HepG2 (cell line): ENCODE measurements around the gene MYADML2. TPM values are rescaled to one million over a fixed set of nuclear protein-coding genes. Genes with fewer than 3 reads are reported as not detected.

Source experiments
- AKAP8 ChIP-seq: sonication (generic); formaldehyde crosslinking; IDR thresholded peaks from 2 replicates; pipeline ENCODE4 v1.5.1; 2020; ENCODE audit warnings: mild to moderate bottlenecking, missing genetic modification reagents
- HNF4G ChIP-seq, 2 experiments: sonication (generic) in 1 of 2; formaldehyde crosslinking in 1 of 2; IDR thresholded peaks; 2 replicates each; pipeline versions ENCODE4 v1.4.0 to v1.6.1; 2011 to 2020; ENCODE audit warnings: borderline replicate concordance in 2 of 2, low read depth in 2 of 2, mild to moderate bottlenecking in 2 of 2, low read length in 1 of 2, missing genetic modification reagents in 1 of 2, moderate library complexity in 1 of 2
- MEF2D ChIP-seq: sonication (generic); formaldehyde crosslinking; IDR thresholded peaks from 2 replicates; pipeline ENCODE4 v1.5.1; 2020; ENCODE audit warnings: mild to moderate bottlenecking, missing genetic modification reagents
- NR2C2 ChIP-seq: sonication (generic); formaldehyde crosslinking; IDR thresholded peaks from 2 replicates; pipeline ENCODE4 v1.4.0; 2020; ENCODE audit warnings: missing genetic modification reagents, mild to moderate bottlenecking, moderate library complexity, borderline replicate concordance
- RXRA ChIP-seq: sonication (generic); formaldehyde crosslinking; IDR thresholded peaks from 2 replicates; pipeline ENCODE4 v1.5.1; 2020; ENCODE audit warnings: missing genetic modification reagents
- SOX5 ChIP-seq: IDR thresholded peaks from 2 replicates; pipeline ENCODE4 v1.6.1; 2016; ENCODE audit warnings: borderline replicate concordance
- TARDBP ChIP-seq: sonication (generic); formaldehyde crosslinking; IDR thresholded peaks from 2 replicates; pipeline ENCODE4 v1.8.0; 2022; ENCODE audit warnings: mild to moderate bottlenecking, missing genetic modification reagents
- TOPORS ChIP-seq: sonication (generic); formaldehyde crosslinking; IDR thresholded peaks from 2 replicates; pipeline ENCODE4 v1.8.0; 2023; ENCODE audit warnings: mild to moderate bottlenecking, missing genetic modification reagents
- ZNF121 ChIP-seq: sonication (generic); formaldehyde crosslinking; IDR thresholded peaks from 2 replicates; pipeline ENCODE4 v1.5.0; 2020; ENCODE audit warnings: mild to moderate bottlenecking, missing genetic modification reagents
- ZNF136 ChIP-seq: sonication (generic); formaldehyde crosslinking; IDR thresholded peaks from 2 replicates; pipeline ENCODE4 v1.8.1; 2022; ENCODE audit warnings: low read depth, mild to moderate bottlenecking, moderate library complexity, missing genetic modification reagents
- ZNF44 ChIP-seq: sonication (generic); formaldehyde crosslinking; IDR thresholded peaks from 2 replicates; pipeline ENCODE4 v1.5.1; 2020; ENCODE audit warnings: mild to moderate bottlenecking, missing genetic modification reagents
- ZSCAN21 ChIP-seq: sonication (generic); formaldehyde crosslinking; IDR thresholded peaks from 2 replicates; pipeline ENCODE4 v1.8.0; 2022; ENCODE audit warnings: mild to moderate bottlenecking, missing genetic modification reagents, moderate library complexity, borderline replicate concordance
- polyA plus RNA-seq, 8 experiments: library from polyadenylated mRNA; depleted of rRNA in 3 of 8; stranded (reverse) in 7 of 8; unstranded in 1 of 8; fragments of >200 nt; fragmentation: Illumina TruSeq in 4 of 8; extraction: Trizol in 4 of 8; gene quantifications; 2 replicates each; pipeline versions ENCODE4 v1.2.1 to v1.2.3, GENCODE V29; 2011 to 2016; ENCODE audit warnings: low read depth in 4 of 8, missing spikeins in 1 of 8, mixed read lengths in 1 of 8; ENCODE audit not compliant: insufficient read depth in 1 of 8
- total RNA-seq, 5 experiments: library from RNA; depleted of rRNA; stranded (reverse); fragments of >200 nt; fragmentation: Illumina TruSeq; extraction: Trizol; gene quantifications; 2 replicates each; pipeline ENCODE4 v1.2.3, GENCODE V29; 2016; ENCODE audit warnings: low read depth in 1 of 5
- TF ChIP-seq, protein P1 (sequence below), 2 experiments: IDR thresholded peaks; 2 replicates each; pipeline ENCODE4 v1.6.1; 2011 to 2012; ENCODE audit warnings: low read length in 2 of 2, borderline replicate concordance in 1 of 2, low read depth in 1 of 2, mild to moderate bottlenecking in 1 of 2, moderate library complexity in 1 of 2
- TF ChIP-seq, protein P2 (sequence below): sonication (generic); IDR thresholded peaks from 2 replicates; pipeline ENCODE4 v1.6.1; 2016; ENCODE audit warnings: low read depth, borderline replicate concordance
- TF ChIP-seq, protein P3 (sequence below): sonication (generic); formaldehyde crosslinking; IDR thresholded peaks from 2 replicates; pipeline ENCODE4 v1.4.0; 2020; ENCODE audit warnings: mild to moderate bottlenecking, low read depth, missing genetic modification reagents
- TF ChIP-seq, protein P4 (sequence below): IDR thresholded peaks from 2 replicates; pipeline ENCODE4 v1.6.1; 2016; ENCODE audit warnings: missing compliant biosample characterization, missing genetic modification reagents, borderline replicate concordance
- TF ChIP-seq, protein P5 (sequence below): sonication (generic); formaldehyde crosslinking; IDR thresholded peaks from 2 replicates; pipeline ENCODE4 v1.5.1; 2020; ENCODE audit warnings: missing genetic modification reagents, mild to moderate bottlenecking, borderline replicate concordance

MYADML2 gene
- total and polyA plus RNA-seq, 2 of the 13 experiments (the other 11 are each of a cell fraction or from before 2014, with no cell fraction given) = not detected

DNA sequence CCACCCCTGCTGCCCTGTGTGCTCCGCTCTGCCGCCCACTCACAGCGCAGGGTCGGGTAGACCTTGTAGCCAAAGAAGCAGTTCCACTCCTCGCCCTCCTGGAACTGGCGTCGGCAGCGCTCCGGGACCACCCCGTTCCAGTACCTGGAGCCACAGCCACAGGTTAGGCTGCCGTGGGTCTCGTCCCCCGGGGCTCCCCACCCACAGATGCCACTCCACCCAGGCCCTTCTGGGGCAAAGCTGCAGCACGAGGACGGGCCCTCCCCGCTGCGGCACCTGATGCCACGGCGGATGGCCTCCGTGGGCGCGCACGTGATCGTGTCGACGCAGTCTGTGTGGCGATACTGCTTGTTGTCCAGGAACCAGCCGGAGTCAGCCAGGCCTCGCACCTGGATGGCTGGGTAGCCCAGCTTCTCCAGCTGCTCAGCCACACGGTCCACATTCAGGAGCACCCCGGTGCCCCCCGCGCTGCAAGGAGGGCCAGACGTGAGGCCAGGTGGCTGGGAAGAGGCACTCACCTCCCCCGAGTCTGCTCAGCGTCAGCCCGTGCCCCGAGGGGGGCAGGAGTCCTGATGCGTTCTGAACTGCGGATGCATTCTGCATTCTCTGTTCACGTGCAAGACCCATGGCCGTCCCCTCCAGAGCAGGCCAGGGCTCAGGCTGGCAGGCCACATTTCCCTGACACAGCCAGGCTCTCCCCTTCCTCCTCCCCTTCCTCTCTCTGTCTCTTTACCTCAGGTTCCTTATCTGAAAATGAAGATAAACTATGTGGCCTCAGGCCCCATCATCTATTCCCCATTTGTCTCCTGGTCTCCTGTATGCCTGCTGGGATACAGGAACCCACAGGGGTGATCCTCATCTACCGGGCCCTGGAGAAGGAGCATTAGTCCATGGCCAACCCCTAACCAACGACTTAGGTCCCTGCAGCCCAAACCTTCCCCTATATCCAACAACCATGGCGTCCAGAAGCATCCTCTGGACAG lies 9.9 kb upstream of the MYADML2 start (continued):
- TF ChIP-seq, protein P1, sequence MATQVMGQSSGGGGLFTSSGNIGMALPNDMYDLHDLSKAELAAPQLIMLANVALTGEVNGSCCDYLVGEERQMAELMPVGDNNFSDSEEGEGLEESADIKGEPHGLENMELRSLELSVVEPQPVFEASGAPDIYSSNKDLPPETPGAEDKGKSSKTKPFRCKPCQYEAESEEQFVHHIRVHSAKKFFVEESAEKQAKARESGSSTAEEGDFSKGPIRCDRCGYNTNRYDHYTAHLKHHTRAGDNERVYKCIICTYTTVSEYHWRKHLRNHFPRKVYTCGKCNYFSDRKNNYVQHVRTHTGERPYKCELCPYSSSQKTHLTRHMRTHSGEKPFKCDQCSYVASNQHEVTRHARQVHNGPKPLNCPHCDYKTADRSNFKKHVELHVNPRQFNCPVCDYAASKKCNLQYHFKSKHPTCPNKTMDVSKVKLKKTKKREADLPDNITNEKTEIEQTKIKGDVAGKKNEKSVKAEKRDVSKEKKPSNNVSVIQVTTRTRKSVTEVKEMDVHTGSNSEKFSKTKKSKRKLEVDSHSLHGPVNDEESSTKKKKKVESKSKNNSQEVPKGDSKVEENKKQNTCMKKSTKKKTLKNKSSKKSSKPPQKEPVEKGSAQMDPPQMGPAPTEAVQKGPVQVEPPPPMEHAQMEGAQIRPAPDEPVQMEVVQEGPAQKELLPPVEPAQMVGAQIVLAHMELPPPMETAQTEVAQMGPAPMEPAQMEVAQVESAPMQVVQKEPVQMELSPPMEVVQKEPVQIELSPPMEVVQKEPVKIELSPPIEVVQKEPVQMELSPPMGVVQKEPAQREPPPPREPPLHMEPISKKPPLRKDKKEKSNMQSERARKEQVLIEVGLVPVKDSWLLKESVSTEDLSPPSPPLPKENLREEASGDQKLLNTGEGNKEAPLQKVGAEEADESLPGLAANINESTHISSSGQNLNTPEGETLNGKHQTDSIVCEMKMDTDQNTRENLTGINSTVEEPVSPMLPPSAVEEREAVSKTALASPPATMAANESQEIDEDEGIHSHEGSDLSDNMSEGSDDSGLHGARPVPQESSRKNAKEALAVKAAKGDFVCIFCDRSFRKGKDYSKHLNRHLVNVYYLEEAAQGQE (IDR thresholded peaks at IDR 0.05; ENCODE audit: borderline replicate concordance in 1 of 2, low read depth in 1 of 2, low read length in 2 of 2) = no peak
- TF ChIP-seq TOPORS (CRISPR knock-in tag) (no peak), ZNF44 (no peak), RXRA (no peak), SOX5 (no peak), NR2C2 (CRISPR knock-in tag) (no peak), ZNF121 (no peak), TARDBP (CRISPR knock-in tag) (no peak), ZNF136 (no peak), ZSCAN21 (CRISPR knock-in tag) (no peak), AKAP8 (CRISPR knock-in tag) (no peak; the same call in 1 of the 2 replicates), MEF2D (no peak), HNF4G (IDR thresholded peaks at IDR 0.05; ENCODE audit: borderline replicate concordance, low read depth, low read length) (no peak), HNF4G (CRISPR knock-in tag; IDR thresholded peaks at IDR 0.05; ENCODE audit: borderline replicate concordance, low read depth) (no peak)
- TF ChIP-seq, protein P2, sequence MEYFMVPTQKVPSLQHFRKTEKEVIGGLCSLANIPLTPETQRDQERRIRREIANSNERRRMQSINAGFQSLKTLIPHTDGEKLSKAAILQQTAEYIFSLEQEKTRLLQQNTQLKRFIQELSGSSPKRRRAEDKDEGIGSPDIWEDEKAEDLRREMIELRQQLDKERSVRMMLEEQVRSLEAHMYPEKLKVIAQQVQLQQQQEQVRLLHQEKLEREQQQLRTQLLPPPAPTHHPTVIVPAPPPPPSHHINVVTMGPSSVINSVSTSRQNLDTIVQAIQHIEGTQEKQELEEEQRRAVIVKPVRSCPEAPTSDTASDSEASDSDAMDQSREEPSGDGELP = no peak
- TF ChIP-seq, protein P3, sequence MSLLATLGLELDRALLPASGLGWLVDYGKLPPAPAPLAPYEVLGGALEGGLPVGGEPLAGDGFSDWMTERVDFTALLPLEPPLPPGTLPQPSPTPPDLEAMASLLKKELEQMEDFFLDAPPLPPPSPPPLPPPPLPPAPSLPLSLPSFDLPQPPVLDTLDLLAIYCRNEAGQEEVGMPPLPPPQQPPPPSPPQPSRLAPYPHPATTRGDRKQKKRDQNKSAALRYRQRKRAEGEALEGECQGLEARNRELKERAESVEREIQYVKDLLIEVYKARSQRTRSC = no peak
- TF ChIP-seq, protein P4, sequence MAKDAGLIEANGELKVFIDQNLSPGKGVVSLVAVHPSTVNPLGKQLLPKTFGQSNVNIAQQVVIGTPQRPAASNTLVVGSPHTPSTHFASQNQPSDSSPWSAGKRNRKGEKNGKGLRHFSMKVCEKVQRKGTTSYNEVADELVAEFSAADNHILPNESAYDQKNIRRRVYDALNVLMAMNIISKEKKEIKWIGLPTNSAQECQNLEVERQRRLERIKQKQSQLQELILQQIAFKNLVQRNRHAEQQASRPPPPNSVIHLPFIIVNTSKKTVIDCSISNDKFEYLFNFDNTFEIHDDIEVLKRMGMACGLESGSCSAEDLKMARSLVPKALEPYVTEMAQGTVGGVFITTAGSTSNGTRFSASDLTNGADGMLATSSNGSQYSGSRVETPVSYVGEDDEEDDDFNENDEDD (CRISPR knock-in tag) = no peak
- TF ChIP-seq, protein P5, sequence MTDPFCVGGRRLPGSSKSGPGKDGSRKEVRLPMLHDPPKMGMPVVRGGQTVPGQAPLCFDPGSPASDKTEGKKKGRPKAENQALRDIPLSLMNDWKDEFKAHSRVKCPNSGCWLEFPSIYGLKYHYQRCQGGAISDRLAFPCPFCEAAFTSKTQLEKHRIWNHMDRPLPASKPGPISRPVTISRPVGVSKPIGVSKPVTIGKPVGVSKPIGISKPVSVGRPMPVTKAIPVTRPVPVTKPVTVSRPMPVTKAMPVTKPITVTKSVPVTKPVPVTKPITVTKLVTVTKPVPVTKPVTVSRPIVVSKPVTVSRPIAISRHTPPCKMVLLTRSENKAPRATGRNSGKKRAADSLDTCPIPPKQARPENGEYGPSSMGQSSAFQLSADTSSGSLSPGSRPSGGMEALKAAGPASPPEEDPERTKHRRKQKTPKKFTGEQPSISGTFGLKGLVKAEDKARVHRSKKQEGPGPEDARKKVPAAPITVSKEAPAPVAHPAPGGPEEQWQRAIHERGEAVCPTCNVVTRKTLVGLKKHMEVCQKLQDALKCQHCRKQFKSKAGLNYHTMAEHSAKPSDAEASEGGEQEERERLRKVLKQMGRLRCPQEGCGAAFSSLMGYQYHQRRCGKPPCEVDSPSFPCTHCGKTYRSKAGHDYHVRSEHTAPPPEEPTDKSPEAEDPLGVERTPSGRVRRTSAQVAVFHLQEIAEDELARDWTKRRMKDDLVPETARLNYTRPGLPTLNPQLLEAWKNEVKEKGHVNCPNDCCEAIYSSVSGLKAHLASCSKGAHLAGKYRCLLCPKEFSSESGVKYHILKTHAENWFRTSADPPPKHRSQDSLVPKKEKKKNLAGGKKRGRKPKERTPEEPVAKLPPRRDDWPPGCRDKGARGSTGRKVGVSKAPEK (CRISPR knock-in tag) = no peak
